GM12892 (cell line): Measurements from ENCODE around the gene TBATA.

ENCODE experiments used
- POLR2A ChIP-seq: IDR thresholded peaks from 2 replicates; pipeline ENCODE4 v1.6.1; 2011; ENCODE audit warnings: low read depth, low read length, control low read depth
- POLR2AphosphoS5 ChIP-seq: IDR thresholded peaks from 2 replicates; pipeline ENCODE4 v1.6.1; 2011; ENCODE audit warnings: low read depth, low read length, control low read depth
- TAF1 ChIP-seq: IDR thresholded peaks from 2 replicates; pipeline ENCODE4 v1.6.1; 2011; ENCODE audit warnings: low read depth, mild to moderate bottlenecking, control low read depth, low read length, borderline replicate concordance

DNA sequence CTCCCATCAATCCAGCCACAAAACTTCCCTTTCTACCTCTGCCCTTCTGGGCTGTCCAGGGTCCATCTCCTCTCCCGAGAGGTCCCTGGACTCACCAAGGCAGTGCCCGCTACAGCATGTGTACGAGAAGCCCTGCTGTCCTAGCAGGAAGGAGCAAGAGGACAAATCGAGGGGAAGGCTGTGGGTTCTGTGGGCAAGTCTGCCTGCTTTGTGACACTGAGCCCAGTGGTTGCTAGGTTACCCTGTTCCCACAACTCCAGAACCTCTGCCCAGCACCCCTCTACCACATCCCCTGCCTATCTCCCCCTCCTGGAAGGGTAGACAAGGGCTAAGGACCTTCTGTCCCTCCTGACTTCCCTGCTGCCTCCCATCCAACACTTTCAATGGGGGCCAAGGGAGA, at the start of gene TBATA:
- TF ChIP-seq TAF1 = no peak
- TF ChIP-seq POLR2A = no peak
- no peak for TF ChIP-seq POLR2AphosphoS5
